Prostate gland (tissue), 2 donors: ENCODE measurements around the gene SLC16A6. TPM values are rescaled to one million over a fixed set of nuclear protein-coding genes. Genes with fewer than 3 reads are reported as not detected.

Experiments used
- DNase-seq: peaks from one replicate; pipeline ENCODE4 v3.0.0-alpha.2; 2019; ENCODE audit warnings: low spot score
- H3K27ac ChIP-seq, 2 donors: fragments of 200-600 bp; sonication (generic); 2 replicates each; pipeline ENCODE4 v1.5.1; 2017 to 2019
- H3K27me3 ChIP-seq: fragments of 200-600 bp; sonication (generic); replicated peaks from 2 replicates; pipeline ENCODE4 v1.5.1; 2019; ENCODE audit not compliant: insufficient read depth
- H3K36me3 ChIP-seq, 2 donors: fragments of 200-600 bp; sonication (generic); 1 replicate in 1 of 2; 2 replicates in 1 of 2; pipeline versions ENCODE4 v1.5.1 to v1.8.1; 2017 to 2019
- H3K4me1 ChIP-seq: fragments of 200-600 bp; sonication (generic); replicated peaks from 2 replicates; pipeline ENCODE4 v1.5.1; 2019
- H3K4me3 ChIP-seq, 2 donors: fragments of 200-600 bp; sonication (generic); 2 replicates each; pipeline ENCODE4 v1.5.1; 2017 to 2019
- H3K9me3 ChIP-seq: fragments of 200-600 bp; sonication (generic); 2 replicates; pipeline ENCODE4 v1.5.1; 2017
- CTCF ChIP-seq, 4 experiments: fragments of 200-600 bp in 2 of 4; fragments of 450-650 bp in 2 of 4; sonication (generic) in 2 of 4; IDR thresholded peaks; 1 replicate in 3 of 4; 2 replicates in 1 of 4; pipeline ENCODE4 v1.5.1; 2016 to 2019; ENCODE audit warnings: antibody characterized with exemption in 4 of 4, mild to moderate bottlenecking in 2 of 4, moderate library complexity in 2 of 4
- POLR2A ChIP-seq: fragments of 450-650 bp; IDR thresholded peaks from one replicate; pipeline ENCODE4 v1.6.1; 2016; ENCODE audit warnings: antibody characterized with exemption, mild to moderate bottlenecking
- POLR2AphosphoS5 ChIP-seq: sonication (generic); formaldehyde crosslinking; IDR thresholded peaks from one replicate; pipeline ENCODE4 v1.6.1; 2017; ENCODE audit warnings: antibody characterized with exemption
- WGBS: methylation state at CpG from one replicate; pipeline ENCODE4 v1.1.5; 2018; 5-methylcytosine and 5-hydroxymethylcytosine counted together
- intact Hi-C: fragments of 100-400 bp; cut with DNase I; formaldehyde crosslinking; loops from one replicate; pipeline ENCODE4 v1.14.2; 2022
- total RNA-seq, 2 donors: library from RNA; depleted of rRNA; stranded (reverse); fragments of >200 nt; gene quantifications; one replicate each; pipeline ENCODE4 v1.1.0, GENCODE V29; 2016

The SLC16A6 gene
- total RNA-seq, 2 donors from 2014 or later: 0.41 to 0.85 TPM

- H3K9me3 ChIP-seq: no peaks in the 10 kb centered on the region
- H3K27ac ChIP-seq: no peak overlapping the region
- intact Hi-C loops: no loop called here
- no peaks in the 10 kb centered on the region for H3K4me1 ChIP-seq
- TF ChIP-seq POLR2AphosphoS5: no peak
- no peak for TF ChIP-seq CTCF (IDR thresholded peaks at IDR 0.05)
- no peak for TF ChIP-seq POLR2A
- H3K36me3 ChIP-seq: no peaks in the 10 kb centered on the region
- H3K27me3 ChIP-seq: no peaks in the 10 kb centered on the region
- 61% methylated on average over 3 of the region's 3 CpGs for WGBS
- no peak overlapping the region for H3K4me3 ChIP-seq
- DNase-seq: no peak
Observed at GRCh38 chr17:68322630-68323029, 31.7 kb upstream of the SLC16A6 start.

GRCh38 chr17:68321556-68321954 lies 30.6 kb upstream of the SLC16A6 start:
- Histone ChIP-seq H3K4me3 (no peak overlapping the region), H3K4me1 (no peaks in the 10 kb centered on the region), H3K27ac (no peak overlapping the region), H3K36me3 (no peaks in the 10 kb centered on the region), H3K27me3 (no peaks in the 10 kb centered on the region), H3K9me3 (no peaks in the 10 kb centered on the region)
- TF ChIP-seq CTCF (IDR thresholded peaks at IDR 0.05): no peak
- no peak for TF ChIP-seq POLR2AphosphoS5
- no peak for TF ChIP-seq POLR2A
- intact Hi-C loops: no loop called here
- WGBS: 60% methylated on average over 4 of the region's 4 CpGs
- DNase-seq: no peak

- Histone ChIP-seq H3K4me3 (no peak overlapping the region), H3K36me3 (no peaks in the 10 kb centered on the region), H3K27me3 (no peaks in the 10 kb centered on the region), H3K4me1 (no peaks in the 10 kb centered on the region), H3K9me3 (no peaks in the 10 kb centered on the region), H3K27ac (no peak overlapping the region)
- intact Hi-C loops: no loop called here
- no peak for TF ChIP-seq CTCF (IDR thresholded peaks at IDR 0.05)
- TF ChIP-seq POLR2A: no peak
- TF ChIP-seq POLR2AphosphoS5: no peak
- WGBS: 96% methylated on average over 7 of the region's 7 CpGs
- DNase-seq: no peak
Observed at GRCh38 chr17:68320943-68321555, 30.1 kb upstream of the SLC16A6 start.

GRCh38 chr17:68320311-68320865 lies 29.5 kb upstream of the SLC16A6 start:
- no peaks in the 10 kb centered on the region for H3K9me3 ChIP-seq
- no peaks in the 10 kb centered on the region for H3K4me1 ChIP-seq
- intact Hi-C loops: no loop called here
- DNase-seq: no peak
- H3K27ac ChIP-seq: no peak overlapping the region
- H3K36me3 ChIP-seq: no peaks in the 10 kb centered on the region
- no peaks in the 10 kb centered on the region for H3K27me3 ChIP-seq
- no peak for TF ChIP-seq POLR2A
- TF ChIP-seq POLR2AphosphoS5: no peak
- no peak for TF ChIP-seq CTCF (IDR thresholded peaks at IDR 0.05)
- no peak overlapping the region for H3K4me3 ChIP-seq
- 64% methylated on average over 5 of the region's 5 CpGs for WGBS
